GM19025 (cell line): ENCODE data around the gene TFPI.
A peak's percentile ranks its signal among the peaks of the same experiment; 100 is the strongest.

ENCODE experiments used
- ATAC-seq: cut with Tn5 transposase; IDR thresholded peaks from one replicate; pipeline ENCODE4 v1.9.1; 2021; ENCODE audit warnings: mild to moderate bottlenecking, low read depth, moderate library complexity; ENCODE audit not compliant: unreplicated experiment

The TFPI gene

GRCh38 chr2:187509667-187510417, 44.4 kb downstream of the TFPI start:
- ATAC-seq, result no peak

GRCh38 chr2:187506416-187506815, 47.8 kb downstream of the TFPI start:
- ATAC-seq, result no peak

- no peak for ATAC-seq
Measured at GRCh38 chr2:187505065-187505672, 49.1 kb downstream of the TFPI start.

GRCh38 chr2:187504312-187504921, 49.8 kb downstream of the TFPI start:
- no peak for ATAC-seq

GRCh38 chr2:187503700-187504099, 50.5 kb downstream of the TFPI start:
- ATAC-seq, result no peak

- no peak for ATAC-seq
Measured at GRCh38 chr2:187502467-187502866, 51.8 kb downstream of the TFPI start.

GRCh38 chr2:187500585-187501359, 53.5 kb downstream of the TFPI start:
- ATAC-seq, result no peak

- peak; percentile 76 for ATAC-seq
Measured at GRCh38 chr2:187499941-187500532, 54.2 kb downstream of the TFPI start.

- no peak for ATAC-seq
Measured at GRCh38 chr2:187497858-187498463, 56.3 kb downstream of the TFPI start.

- ATAC-seq, result no peak
Measured at GRCh38 chr2:187497140-187497539, 57.1 kb downstream of the TFPI start.

GRCh38 chr2:187495324-187495723, 58.9 kb downstream of the TFPI start:
- ATAC-seq, result no peak

GRCh38 chr2:187493877-187494568, 60.2 kb downstream of the TFPI start:
- no peak for ATAC-seq

GRCh38 chr2:187493180-187493579, 61.1 kb downstream of the TFPI start:
- no peak for ATAC-seq

- no peak for ATAC-seq
Measured at GRCh38 chr2:187486241-187486640, 68.0 kb downstream of the TFPI start.

GRCh38 chr2:187485523-187485922, 68.7 kb downstream of the TFPI start:
- ATAC-seq, result no peak

- ATAC-seq, result no peak
Measured at GRCh38 chr2:187483537-187483936, 70.7 kb downstream of the TFPI start.

GRCh38 chr2:187482796-187483195, 71.4 kb downstream of the TFPI start:
- no peak for ATAC-seq

- ATAC-seq, result no peak
Measured at GRCh38 chr2:187481543-187481942, 72.7 kb downstream of the TFPI start.

GRCh38 chr2:187478719-187479118, 75.5 kb downstream of the TFPI start:
- ATAC-seq, result no peak

- ATAC-seq, result no peak
Measured at GRCh38 chr2:187477051-187477450, 77.2 kb downstream of the TFPI start.
